ENCODE data around the gene PPP2R2D.
"Not testable (repeated sequence)": the region's sequence is repeated elsewhere in the genome, so short reads cannot be mapped to it uniquely, and the experiment has no call there.

Gene PPP2R2D

DNA sequence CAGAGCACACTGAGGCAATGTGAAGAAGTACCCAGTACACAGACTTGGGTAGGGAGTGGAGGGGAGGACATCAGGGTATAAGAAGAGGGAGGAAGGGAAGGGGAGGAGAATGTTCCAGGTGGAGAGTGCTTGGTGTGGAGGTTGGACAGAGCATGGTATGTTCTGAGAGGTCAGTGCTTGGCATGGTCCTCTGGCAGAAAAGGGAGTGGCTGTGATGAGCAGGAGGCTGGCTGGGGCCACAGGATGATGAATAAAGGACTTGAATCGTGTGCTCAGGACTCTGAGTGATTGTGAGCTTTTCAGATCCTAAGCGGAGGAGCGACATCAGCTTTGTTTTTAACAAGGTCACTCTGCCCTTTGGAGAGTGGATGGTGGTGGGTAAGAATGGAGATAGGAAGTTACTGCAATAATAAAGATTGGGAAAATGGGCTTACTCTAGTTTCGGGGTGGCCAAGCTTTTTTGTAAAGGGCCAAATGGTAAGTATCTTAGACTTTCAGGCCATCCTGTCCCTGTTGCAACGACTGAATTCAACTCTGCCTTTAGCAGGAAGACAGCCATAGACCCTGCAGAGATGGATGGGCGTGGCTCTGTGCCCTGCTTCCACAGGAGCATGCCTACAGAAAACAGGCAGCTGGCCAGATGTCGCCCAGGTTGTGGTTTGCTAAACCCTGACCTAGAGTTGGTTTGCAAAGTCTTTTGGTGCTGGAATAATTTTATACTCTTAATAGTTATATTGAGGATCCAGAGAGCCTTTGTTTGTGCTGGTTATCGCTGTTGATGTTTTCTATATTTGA, 8.4 kb downstream of the PPP2R2D start:
- DNase-seq: no peak

DNA sequence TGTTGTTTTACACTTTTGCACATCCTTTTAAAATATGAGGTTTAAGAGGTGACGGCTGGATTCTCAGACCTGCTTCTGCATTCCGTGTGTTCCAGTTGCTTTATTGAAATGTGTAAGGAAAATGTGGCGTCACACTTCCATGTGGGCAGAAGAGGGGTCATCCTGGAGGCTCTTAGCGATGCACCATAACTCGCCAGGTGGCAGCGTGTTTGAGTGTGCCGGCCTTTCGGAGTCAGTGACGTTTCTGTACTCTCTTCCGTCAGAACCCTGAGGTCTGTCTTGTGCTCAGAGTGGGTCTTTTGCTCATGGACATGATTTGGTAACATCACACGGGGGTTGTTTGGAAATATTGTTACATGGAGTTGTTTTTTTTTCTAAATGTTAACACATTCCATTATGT, 9.1 kb downstream of the PPP2R2D start:
- DNase-seq: no peak

DNA sequence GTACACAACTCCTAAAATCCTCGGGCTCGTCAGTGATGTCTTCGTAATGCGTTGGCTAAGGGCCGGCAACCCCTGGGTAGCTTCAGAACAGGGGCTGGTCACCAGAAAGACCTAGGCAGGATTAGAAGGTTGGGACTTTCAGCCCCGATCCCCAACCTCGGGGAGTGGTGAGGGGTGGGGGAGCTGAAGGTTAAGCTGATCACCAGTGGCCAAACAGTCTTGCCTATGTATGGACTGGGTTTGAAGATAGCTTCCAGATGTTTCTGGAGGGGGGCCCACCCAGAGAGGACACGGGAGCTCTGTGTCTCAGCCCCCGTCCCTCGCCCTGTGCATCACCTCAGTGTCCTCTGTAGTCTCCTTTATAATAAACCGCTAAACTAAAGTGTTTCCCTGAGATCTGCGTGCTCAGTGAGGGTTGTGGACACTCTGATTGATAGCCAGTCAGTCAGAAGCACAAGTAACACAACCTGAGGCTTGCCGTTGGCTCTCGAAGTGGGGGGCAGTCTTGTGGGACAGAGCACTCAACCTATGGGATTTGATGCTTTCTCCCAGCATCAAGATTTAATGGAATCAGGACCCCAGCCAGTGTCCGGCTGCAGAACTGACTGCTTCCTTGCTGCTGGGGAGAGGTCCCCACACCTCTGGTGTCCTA, 10.0 kb downstream of the PPP2R2D start:
- no peak for DNase-seq

DNA sequence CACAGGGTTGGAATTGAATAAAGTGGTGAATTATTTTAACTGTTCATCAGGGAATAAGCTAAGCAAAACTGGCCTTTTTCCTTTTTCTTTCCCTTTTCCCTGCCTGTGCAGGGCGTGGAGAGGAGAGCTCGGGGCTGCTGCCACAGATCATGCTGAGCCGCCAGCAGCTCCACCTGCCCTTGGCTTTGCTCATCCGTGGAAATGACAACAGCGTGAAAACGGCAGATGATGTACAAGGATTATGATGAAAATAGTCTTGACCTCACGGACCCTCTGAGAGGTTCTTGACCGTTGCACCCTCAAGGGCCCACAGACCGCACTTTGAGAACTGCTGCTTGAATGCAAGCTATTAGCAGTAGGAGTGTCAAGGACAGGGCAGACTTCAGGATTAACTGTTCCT, 10.6 kb downstream of the PPP2R2D start:
- DNase-seq: peak in 2 of 3 experiments; percentile 0 to 52

DNA sequence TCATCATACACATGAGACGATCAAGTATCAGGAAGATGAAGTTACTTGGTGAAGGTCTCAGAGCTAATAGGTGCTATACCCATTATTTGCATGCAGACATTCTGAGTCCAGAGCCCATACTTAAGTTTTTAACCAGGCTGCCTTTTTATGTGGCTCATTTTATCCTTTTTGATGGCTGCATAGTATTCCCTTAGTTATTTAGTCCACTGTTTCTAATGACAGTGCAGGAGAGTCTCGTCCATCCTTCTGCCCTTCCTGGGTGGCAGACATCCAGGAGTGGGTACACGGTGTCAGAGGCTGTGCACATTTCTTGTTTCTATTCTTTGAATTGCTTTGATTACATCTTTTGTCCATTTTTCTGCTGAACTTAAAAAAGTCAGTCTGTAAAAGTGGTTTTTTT, 11.8 kb downstream of the PPP2R2D start:
- DNase-seq: no peak

DNA sequence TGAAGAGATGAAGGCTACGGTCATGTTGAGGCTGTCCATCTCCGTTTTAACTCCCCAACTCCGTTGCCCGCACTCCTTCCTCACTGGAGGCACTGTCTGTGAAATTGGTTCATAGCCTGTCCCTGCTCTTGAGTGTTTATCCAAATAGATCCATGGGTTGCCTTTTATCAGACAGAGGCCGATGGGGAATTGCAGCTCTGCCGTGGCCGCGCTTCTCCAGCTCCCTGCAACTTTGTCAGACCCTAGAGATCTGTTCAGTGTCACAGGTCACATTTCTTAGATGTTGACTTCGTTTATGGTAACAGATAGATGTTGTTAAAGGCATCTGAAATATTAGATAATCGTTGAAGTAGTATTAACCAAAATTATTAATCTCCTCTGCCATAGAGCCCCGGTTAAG, 14.7 kb downstream of the PPP2R2D start:
- DNase-seq: no peak

DNA sequence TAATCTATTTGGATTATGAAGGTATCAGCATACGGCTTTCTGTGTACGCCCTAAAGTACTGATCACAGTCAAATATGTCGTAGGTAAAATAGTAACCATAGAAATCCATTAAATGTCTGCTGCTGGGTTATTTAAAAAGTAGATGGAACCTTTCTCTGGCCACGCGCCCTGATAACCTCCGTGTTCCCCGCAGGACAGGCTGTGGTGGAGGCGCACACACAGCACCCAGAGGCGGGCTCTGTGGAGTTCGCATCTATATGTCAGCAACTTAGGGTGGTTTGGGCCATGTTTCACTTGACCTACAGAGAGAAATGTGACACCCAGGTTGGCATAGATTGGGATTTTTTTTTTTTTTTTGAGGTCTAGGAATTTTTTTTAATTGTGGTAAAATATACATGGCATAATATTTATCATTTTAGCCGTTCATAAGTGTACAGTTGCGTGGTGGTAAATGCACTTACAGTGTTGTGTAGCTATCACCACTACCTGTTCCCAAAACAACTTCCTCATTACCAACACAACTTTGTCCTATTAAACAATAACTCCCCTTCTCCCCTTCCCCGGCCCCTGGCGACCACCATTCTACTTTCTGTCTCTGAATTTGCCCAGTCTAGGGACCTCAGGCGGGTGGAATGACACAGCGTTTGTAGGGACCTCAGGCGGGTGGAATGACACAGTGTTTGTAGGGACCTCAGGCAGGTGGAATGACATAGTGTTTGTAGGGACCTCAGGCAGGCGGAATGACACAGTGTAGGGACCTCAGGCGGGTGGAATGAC, 15.4 kb downstream of the PPP2R2D start:
- DNase-seq: no peak

DNA sequence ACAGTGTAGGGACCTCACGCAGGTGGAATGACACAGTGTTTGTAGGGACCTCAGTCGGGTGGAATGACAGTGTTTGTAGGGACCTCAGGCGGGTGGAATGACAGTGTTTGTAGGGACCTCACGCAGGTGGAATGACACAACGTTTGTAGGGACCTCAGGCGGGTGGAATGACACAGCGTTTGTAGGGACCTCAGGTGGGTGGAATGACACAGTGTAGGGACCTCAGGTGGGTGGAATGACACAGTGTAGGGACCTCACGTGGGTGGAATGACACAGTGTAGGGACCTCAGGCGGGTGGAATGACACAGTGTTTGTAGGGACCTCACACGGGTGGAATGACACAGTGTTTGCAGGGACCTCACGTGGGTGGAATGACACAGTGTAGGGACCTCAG, 16.0 kb downstream of the PPP2R2D start:
- not testable (repeated sequence) for DNase-seq

DNA sequence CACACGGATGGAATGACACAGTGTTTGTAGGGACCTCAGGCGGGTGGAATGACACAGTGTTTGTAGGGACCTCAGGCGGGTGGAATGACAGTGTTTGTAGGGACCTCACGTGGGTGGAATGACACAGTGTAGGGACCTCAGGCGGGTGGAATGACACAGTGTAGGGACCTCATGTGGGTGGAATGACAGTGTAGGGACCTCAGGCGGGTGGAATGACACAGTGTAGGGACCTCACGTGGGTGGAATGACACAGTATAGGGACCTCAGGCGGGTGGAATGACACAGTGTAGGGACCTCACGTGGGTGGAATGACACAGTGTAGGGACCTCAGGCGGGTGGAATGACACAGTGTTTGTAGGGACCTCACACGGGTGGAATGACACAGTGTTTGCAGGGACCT, 16.7 kb downstream of the PPP2R2D start:
- not testable (repeated sequence) for DNase-seq

DNA sequence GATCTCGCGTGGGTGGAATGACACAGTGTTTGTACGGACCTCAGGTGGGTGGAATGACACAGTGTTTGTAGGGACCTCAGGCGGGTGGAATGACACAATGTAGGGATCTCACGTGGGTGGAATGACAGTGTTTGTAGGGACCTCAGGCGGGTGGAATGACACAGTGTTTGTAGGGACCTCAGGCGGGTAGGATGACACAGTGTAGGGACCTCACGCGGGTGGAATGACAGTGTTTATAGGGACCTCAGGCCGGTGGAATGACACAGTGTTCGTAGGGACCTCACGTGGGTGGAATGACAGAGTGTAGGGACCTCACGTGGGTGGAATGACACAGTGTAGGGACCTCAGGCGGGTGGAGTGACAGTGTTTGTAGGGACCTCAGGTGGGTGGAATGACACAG, 18.7 kb downstream of the PPP2R2D start:
- DNase-seq: not testable (repeated sequence)

DNA sequence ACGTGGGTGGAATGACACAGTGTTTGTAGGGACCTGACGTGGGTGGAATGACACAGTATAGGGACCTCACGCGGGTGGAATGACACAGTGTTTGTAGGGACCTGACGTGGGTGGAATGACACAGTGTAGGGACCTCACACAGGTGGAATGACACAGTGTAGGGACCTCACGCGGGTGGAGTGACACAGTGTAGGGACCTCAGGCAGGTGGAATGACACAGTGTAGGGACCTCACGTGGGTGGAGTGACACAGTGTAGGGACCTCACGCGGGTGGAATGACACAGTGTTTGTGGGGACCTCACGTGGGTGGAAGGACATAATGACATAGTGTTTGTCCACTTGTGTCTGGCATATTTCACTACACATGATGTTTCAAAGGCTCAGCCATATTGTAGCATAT, 19.3 kb downstream of the PPP2R2D start:
- no peak for DNase-seq

DNA sequence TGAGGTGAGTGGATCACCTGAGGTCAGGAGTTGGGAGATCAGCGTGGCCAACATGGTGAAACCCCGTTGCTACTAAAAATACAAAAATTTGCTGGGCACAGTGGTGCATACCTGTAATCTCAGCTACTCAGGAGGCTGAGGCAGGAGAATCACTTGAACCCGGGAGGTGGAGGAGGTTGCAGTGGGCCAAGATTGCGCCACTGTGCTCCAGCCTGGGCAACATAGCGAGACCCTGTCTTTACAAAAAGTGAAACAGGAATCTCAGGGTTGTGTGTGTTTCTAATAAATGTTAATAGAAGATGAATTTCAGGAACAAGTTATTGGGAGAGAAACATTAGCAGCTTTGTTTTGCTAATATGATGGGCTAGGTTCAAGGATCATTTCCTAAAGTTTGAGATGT, 19.9 kb downstream of the PPP2R2D start:
- DNase-seq: no peak

DNA sequence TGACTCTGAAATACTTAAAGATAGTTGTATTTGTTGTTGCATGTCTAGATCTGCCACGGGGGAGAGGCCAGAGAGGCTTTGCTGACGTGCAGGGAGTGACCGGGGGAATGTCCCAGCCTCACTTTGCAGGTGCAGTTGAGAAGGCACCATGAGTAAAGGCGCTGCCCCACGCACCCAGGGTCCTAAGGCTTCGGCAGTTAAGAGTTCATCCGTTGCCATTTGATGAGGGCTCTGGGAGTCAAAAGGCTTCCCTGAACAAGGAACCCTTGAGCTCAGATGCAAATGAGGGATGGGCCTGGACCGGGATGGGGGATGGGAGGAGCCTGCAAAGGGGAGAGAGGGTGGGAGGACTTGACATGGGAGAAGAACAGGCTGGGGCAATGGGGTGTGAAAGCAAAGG, 20.4 kb downstream of the PPP2R2D start:
- peak in 1 of 3 experiments; percentile 2 for DNase-seq

DNA sequence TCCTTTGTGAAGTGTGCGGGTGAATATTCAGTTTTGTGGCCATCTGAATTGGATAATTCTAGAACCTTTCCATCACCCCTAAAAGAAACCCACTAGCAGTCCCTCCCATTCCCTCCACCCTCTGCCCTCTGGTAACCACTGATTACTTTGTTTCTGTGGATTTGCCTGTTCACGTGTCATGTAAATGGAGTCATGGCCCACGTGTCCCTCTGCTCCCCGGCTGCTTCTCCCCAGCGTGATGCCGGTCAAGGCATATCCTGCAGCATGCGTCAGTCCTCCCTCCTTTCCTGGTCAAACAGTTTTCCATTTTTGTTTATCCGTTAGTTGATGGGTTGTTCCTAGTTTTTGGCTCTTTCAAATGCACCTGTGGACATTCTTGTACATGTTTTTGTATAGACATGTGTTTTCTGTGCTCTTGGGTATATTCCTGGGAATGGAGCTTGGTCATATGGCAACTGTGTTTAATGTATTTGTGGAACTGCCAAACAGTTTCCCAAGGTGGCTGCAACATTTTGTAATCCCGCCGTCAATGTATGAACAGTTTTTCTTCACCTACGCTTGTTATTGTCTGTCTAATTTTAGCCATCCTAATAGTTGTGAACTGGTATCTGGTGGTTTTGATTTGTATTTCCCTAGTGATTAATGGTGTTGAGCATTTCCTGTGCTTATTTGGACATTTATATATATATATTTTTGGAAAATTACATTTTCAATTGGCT, 22.4 kb downstream of the PPP2R2D start:
- DNase-seq: no peak

DNA sequence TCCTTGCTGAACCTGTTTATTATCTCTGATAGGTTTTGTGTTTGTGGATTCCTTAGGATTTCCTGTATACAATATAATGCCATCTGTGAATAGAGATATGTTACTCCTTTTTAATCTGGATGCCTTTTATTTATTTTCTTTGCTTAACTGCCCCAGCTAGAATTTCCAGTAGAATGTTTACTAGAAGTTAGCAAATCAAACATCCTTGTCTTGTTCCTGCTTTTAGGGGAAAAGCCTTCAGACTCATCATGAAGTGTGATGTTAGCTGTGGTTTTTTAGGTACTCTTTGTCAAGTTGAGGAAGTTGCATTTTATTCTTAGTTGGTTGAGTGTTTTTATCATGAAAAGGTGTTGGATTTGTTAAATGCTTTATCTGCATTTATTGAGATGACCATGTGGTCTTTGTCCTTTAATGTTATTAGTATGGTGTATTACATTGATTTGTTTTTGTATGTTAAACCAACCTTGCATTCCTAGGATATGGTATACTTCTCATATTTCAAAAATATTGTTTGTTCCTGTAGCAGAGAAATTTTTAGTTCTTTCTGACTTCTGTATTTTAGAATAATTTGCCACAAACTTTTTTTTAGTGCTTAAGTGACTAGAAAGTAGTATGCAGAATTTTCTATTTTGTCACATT, 24.3 kb downstream of the PPP2R2D start:
- DNase-seq: no peak

DNA sequence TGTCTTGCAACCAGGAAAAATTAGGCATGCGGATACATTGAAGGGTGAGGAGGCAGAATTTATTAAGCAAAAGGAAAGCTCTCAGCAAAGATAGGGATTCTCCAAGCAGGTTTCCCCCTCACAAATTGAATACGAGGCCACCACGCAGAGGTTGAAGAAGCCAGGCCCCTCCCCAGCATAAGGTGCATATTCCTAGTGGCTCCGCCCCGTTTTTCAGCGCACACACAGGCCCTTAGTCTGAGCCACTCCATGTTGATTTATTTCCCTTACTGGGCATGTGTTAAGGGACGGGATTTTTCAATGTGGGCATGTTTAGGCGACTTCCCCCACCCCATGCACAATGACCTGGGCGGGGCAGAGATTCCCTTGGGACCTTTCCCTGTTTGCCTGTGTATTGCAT, 24.9 kb downstream of the PPP2R2D start:
- DNase-seq: no peak

DNA sequence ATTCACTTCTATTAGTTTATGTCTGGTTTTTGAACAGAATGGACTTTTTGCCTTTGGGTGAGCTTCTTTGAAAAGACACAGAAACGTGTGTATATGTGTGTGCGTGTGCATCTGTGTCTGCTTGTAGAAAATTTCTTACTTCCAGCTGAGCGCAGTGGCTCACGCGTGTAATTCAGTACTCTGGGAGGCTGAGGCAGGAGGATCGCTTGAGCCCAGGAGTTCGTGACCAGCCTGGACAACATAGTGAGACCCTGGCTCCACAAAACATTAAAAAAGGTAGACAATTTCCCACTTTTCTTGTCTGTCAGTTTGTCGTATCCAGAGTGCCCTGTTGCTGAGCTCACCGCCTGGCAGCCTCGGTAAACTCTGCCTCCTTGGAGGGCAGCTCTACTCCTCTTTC, 25.4 kb downstream of the PPP2R2D start:
- DNase-seq: no peak

DNA sequence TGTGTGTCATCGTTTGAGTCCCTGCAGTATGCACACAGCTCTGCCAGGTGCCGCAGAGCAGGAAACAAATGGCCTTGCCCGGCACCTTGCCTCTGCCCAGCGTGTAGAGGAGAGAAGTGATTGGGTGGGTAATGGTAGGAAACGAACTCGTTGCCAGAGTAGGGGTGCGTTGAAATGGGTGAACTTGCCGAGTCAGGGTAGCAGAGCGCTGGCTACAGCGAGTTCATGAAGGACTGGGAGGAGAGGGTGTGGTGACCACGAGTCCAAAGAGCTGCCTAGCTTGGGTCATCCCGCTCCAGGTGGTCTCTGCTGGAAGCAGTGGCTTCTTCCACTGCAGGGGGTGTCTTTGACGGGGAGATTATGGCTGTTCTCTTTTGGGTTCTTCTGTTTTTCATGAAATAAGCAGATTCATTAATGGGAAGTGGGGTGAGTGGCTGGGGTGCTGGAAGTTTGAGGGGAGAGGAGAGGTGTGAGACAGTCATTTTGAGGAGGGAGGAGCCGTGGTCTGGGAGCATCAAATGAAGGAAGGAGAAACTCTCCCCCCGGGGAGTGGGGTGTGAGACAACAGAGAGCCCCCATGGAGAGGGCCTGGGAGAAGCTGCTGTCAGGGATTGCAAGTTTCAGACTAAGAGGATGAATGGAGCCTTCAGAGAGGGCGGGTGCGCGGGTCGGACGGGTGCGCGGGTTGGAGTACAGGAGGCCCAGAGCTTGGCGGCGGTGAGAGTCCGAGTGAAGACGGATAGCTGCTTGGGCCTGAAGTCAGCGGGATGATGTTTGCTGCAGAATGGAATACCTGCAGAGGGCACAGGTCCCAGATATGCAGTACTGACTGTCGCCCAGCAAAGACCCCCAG, 26.2 kb downstream of the PPP2R2D start:
- no peak for DNase-seq

DNA sequence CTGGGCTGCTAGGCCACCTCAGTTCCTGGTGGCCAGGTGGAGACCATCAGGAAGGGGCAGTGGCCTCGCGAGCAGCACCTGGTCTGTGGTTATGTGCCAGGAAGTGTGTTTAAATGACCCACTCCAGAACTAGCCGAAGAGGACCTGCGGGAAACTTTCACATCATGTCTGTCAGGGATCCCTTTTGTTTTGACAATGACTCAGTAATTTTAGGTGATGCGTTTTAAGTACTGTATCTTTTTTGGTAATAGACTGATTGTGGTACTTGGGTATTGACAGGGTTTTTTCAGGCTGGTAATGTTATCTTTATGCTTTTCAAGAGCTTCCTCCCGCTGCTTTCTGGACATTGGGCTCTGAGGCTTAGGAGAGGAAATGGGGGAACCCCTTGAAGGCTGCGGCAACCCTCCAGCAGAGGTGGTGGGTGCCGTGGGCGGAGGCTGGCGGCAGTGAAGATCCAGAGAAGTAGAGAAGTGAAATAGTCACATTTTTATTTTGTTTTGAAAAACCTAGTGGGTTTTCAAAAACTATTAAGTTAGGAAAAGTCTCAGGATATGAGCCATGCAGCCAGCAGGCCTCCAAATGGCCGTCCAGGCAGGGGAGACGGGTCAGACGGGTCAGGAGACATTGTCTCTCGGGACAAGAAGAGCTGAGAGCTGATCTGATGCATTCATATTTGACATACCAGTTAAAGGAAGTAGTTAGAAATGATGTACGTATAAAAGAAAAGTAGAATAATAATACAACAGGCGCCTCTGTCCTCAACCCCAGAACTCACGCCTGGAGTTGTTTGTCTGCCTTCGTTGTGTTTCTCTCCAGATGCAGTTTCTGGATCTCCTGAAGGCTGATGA, 27.7 kb downstream of the PPP2R2D start:
- DNase-seq: no peak

DNA sequence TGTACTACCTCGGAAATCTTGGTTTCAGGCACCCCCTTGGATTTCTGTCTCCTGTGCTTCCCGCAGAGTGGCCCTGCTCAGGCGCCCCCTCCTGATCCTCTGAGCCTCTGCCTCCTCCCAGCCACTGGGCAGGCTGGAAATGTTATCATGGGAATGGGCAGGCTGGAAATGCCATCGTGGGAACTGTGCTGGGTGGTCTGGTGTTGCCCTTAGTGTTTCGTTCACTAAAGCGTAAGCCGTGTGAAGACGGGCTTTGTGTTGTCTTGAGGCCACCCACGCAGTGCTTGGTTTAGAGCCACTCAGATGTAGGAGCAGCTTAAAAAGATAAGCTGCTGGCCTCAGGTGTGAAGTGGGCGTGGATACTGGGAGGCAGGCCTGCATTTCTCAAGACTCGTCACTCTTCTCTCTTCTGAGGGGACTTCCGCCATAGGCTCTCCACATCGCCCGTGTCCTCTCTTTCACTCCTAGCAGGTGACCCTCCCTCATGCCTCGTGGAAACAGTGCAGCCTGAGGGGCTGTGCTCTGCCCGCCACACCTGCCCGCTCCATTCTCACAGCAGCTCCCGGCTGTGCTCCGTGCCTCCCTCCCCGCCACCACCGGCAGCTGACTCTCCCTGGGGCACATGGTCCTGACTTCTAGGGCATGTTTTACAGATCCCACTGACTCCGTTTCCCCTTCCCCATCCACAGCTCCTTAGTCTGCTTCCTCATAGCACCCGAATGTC, 28.5 kb downstream of the PPP2R2D start:
- no peak for DNase-seq

Measured in NCI-H1417 (cell line).